Measurements from ENCODE around the gene DNAJB12.
"Not testable (repeated sequence)": the region's sequence is repeated elsewhere in the genome, so short reads cannot be mapped to it uniquely, and the experiment has no call there.

DNAJB12 gene

DNA sequence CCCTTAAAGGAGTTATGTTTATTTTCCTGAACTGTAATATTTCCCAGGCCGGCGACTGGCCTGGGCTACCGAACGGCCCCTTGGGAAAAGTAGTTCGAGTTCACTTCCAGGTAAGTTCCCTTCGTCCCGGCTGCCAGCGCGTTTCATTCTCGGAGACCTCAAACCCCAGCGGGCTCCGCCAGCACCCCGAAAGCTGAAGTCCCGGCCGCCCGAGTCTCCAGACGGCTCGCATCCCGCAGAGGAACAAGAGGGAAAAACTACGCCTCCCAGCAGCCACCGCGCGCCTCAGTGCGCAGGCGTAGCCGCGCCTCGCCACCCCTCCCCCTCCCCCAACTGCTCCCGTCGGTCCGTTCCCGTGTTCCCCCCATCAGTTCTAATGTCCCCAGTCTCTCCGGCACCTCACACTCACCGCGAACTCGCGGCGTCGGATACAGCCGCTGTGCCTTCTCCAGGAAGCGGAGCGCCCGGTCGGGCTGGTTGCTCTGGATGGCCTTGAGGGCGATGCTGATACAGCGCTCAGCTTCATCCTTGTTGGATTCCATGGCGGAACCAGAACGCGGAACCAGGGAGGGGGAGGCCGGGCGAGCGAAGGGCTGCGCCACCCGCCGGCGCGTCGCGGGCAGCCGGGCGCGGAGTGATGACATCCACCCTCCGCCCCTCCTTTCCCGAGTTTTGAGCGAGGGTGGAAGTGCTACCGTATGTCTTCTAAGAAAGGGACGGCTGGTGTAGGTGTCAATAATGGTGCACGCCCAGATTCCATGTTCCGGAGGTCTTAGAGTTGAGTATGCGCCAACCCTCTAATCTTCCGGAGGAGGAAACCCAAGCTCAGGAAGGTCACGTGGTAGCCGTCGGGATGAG lies at the start of gene DNAJB12:
TSS of gene DNAJB12 (minus strand) at position 564 of the 858 bp plus-strand sequence. CDS start at position 542, 22 bp downstream.
- H3K4me3 ChIP-seq (ENCODE audit: control insufficient read depth, low read depth, low read length): peak within 1 kb of the TSS; percentile 98
- TF ChIP-seq, protein P1, sequence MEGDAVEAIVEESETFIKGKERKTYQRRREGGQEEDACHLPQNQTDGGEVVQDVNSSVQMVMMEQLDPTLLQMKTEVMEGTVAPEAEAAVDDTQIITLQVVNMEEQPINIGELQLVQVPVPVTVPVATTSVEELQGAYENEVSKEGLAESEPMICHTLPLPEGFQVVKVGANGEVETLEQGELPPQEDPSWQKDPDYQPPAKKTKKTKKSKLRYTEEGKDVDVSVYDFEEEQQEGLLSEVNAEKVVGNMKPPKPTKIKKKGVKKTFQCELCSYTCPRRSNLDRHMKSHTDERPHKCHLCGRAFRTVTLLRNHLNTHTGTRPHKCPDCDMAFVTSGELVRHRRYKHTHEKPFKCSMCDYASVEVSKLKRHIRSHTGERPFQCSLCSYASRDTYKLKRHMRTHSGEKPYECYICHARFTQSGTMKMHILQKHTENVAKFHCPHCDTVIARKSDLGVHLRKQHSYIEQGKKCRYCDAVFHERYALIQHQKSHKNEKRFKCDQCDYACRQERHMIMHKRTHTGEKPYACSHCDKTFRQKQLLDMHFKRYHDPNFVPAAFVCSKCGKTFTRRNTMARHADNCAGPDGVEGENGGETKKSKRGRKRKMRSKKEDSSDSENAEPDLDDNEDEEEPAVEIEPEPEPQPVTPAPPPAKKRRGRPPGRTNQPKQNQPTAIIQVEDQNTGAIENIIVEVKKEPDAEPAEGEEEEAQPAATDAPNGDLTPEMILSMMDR (conservative IDR thresholded peaks at IDR 0.05; ENCODE audit: control insufficient read depth, insufficient read depth, low read depth, low read length): no peak
- peak; percentile 96 for DNase-seq (ENCODE audit: low read depth)

DNA sequence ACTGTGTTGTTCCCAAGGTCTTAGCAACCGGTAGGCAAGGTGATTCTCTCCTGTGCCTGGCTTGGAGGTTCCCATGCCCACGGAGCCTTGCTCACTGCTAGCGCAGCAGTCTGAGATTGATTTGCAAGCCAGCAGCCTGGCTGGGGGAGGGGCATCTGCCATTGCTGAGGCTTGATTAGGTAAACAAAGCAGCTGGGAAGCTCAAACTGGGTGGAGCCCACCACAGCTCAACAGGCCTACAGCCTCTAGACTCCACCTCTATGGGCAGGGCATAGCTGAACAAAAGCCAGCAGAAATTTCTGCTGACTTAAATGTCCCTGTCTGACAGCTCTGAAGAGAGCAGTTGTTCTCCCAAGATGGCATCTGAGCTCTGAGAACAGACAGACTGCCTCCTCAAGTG lies 40.9 kb upstream of the DNAJB12 start:
- DNase-seq (ENCODE audit: low read depth); H3K4me3 ChIP-seq (ENCODE audit: control insufficient read depth, low read depth, low read length): not testable (repeated sequence)

DNA sequence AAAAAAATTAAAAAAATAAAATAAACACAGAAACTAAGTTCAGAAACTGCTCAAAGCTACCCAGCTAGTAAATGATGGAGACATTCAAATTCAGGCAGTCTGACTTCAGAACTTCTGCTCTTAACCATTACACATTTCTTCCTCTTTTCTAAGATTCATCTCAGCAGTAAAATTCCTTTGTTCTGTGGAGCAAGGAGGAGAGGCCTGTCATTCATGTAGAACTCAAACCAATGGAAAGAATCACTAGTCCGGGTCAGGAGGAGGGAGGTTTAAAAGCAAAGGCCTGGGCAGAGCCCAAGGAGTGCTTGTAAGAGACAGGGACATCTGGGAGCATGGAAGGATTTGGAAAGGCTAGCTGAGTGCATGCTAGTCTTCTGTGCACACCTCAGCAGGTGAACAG lies 37.9 kb upstream of the DNAJB12 start:
- TF ChIP-seq, protein P1 (conservative IDR thresholded peaks at IDR 0.05; ENCODE audit: control insufficient read depth, insufficient read depth, low read depth, low read length): no peak
- H3K4me3 ChIP-seq (ENCODE audit: control insufficient read depth, low read depth, low read length): no peak overlapping the region
- DNase-seq (ENCODE audit: low read depth): no peak

DNA sequence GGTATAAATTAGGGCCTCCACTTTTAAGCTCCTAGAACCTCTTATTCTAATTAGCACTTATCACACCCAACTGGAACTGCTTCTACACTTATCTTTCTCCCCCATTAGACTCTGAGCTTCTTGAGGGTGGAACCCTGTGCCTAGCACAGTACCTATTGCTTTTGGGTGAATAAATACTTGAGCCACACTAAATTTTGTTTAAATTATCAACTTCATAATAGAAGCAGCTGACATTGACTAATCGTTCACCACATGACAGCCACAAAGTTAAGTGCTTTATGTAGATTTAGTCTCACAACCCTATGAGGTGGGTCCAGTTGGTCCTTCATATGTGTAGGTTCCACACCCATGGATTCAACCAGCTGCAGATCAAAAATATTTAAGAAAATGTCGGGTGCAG lies 36.0 kb upstream of the DNAJB12 start:
- TF ChIP-seq, protein P1 (conservative IDR thresholded peaks at IDR 0.05; ENCODE audit: control insufficient read depth, insufficient read depth, low read depth, low read length): no peak
- DNase-seq (ENCODE audit: low read depth): no peak
- no peak overlapping the region for H3K4me3 ChIP-seq (ENCODE audit: control insufficient read depth, low read depth, low read length)

DNA sequence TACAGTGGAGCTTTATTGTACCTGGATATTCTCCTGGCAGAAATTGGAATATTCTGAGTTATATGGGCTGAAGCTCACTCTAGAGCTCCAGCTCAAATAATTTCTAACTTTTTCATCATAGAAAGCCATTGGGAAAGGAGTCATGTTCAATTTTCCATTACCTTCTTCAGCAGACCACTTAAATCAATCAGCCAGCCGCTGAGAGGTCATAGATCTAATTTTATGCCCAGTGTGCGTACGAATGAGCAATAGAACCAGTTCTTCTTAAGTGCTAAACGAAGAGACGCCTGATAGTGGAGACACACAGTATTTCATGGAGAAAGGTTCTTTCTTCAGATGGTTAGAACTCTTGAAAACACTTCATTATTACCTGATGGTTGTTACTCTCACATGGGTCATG lies 35.0 kb upstream of the DNAJB12 start:
- TF ChIP-seq, protein P1 (conservative IDR thresholded peaks at IDR 0.05; ENCODE audit: control insufficient read depth, insufficient read depth, low read depth, low read length): no peak
- DNase-seq (ENCODE audit: low read depth): no peak
- H3K4me3 ChIP-seq (ENCODE audit: control insufficient read depth, low read depth, low read length): no peak overlapping the region

DNA sequence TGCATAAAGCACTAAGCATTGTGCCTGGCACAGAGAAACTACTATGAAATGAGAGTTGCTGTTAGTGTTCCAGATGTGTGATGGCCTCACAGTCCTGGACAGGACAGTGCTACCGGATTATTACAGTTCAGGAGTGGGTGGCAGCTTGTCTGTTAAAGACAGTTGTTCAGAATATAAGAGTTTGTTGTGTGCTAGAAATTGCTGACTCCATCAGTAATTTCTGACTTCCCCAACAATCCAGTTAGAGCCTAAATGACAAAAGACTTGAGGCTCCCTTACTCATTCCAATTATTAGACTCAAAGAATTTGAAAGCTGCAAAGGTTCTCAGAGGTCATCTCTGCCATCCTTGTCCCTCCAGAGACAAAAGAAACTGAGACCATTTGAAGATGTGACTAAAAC lies 34.3 kb upstream of the DNAJB12 start:
- no peak overlapping the region for H3K4me3 ChIP-seq (ENCODE audit: control insufficient read depth, low read depth, low read length)
- no peak for DNase-seq (ENCODE audit: low read depth)
- TF ChIP-seq, protein P1 (conservative IDR thresholded peaks at IDR 0.05; ENCODE audit: control insufficient read depth, insufficient read depth, low read depth, low read length): no peak

DNA sequence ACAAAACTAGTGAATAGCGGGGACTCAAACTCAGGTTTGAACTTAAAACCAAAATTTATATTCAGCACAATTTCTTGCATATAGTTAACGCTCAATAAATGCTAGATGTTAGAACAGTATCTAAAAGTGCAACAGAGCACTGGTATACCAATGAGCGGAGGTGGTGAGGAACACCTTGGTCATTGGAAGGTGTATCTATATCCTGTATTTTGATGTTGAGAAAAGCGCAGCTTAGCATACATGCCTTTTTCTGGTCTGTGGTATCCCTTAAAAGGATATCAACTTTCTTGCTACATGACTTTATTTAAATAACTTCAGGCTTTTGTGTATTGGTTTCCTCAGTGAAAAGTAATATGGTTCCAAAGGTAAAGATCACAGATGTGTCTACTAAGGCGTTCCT lies 33.3 kb upstream of the DNAJB12 start:
- DNase-seq (ENCODE audit: low read depth): no peak
- TF ChIP-seq, protein P1 (conservative IDR thresholded peaks at IDR 0.05; ENCODE audit: control insufficient read depth, insufficient read depth, low read depth, low read length): no peak

More for the DNA sequence above, 33.3 kb upstream of the DNAJB12 start:
- no peak overlapping the region for H3K4me3 ChIP-seq (ENCODE audit: control insufficient read depth, low read depth, low read length)
